ENCODE measurements around the gene BOLA1. TPM values are rescaled to one million over a fixed set of nuclear protein-coding genes. Genes with fewer than 3 reads are reported as not detected.
A peak's percentile ranks its signal among the peaks of the same experiment; 100 is the strongest.

The BOLA1 gene
- total and polyA plus RNA-seq, 2 donors = 33.3 to 44.7 TPM

DNA sequence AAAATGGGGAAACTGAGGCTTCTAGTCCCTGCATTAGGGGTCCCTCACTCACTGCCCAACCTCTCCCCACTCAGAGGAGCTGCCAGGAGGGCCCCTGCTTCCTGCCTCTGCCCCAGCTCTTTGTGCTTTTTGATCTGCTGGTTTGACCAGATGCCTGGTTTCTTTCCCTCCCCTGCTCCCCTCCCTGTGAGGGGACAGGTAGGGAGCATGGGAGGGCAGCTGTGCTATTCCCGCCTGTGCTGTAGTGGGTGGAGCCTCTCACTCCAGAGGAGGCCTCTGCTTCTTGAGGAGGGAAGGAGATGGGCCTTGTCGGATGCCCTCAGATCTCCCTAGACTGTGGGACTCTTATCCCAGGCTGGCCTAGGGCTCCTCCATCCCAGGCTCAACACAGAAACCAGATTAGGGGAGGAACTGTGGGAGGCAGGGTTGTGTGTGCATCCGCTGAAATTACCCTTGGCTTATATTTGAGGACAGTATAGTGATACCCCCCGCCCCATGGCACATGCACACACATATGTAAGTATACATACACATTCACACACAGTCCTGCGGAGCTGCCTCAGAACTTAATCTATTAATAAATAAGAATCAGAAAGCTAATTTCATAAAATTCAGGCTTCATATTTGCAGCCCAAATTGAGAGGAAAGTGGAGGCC, 4.6 kb downstream of the BOLA1 start:
- H3K4me3 ChIP-seq (ENCODE audit: low read length in 2 of 2) = no peak overlapping the region
- H3K27me3 ChIP-seq (ENCODE audit: control insufficient read depth in 2 of 2, insufficient read depth in 1 of 2, low read length in 1 of 2) = no peaks in the 10 kb centered on the region
- peaks cover 13 to 14% of the 10 kb centered on the region in 2 donors for H3K36me3 ChIP-seq (ENCODE audit: control insufficient read depth in 2 of 2, insufficient read depth in 2 of 2, low read length in 1 of 2)
- H3K27ac ChIP-seq (ENCODE audit: low read depth in 1 of 2, low read length in 1 of 2) = no peak overlapping the region
- peaks cover 9 to 13% of the 10 kb centered on the region in 2 donors for H3K4me1 ChIP-seq (ENCODE audit: control insufficient read depth in 2 of 2, insufficient read depth in 2 of 2, low read length in 2 of 2)
- 97% methylated on average over 5 of the region's 5 CpGs for WGBS
- no peak for DNase-seq (ENCODE audit: low read depth in 6 of 9, low spot score in 9 of 9)
- no peaks in the 10 kb centered on the region for H3K9me3 ChIP-seq (ENCODE audit: control insufficient read depth in 2 of 2, insufficient read depth in 1 of 2, low read length in 1 of 2)

DNA sequence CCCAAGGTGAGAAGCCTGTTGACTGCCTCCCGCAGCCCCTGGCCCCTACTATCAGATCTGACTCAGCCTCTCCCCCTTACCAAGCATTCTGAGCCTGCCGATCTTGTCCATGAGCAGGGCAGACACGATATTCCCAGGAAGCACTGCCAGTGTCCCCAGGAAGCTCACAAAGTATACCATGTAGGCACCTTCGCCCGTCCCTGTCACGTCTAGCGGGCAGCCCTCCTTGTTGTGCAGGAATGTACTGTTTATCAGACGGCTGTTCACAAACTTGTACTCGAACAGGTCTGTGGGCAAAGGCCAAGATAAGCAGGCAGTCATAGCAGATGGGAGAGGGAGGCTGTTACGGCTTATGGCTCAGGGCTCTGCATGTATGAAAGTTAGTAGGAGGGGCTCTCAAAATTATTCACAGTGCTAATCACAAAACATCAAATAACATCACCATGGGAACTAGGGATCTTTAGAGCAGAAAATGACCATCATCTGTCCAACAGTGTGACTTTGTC, 7.3 kb downstream of the BOLA1 start:
- DNase-seq (ENCODE audit: low read depth in 6 of 9, low spot score in 9 of 9) = no peak
- WGBS = 98% methylated on average over 10 of the region's 10 CpGs
- Histone ChIP-seq H3K9me3 (ENCODE audit: control insufficient read depth in 2 of 2, insufficient read depth in 1 of 2, low read length in 1 of 2) (no peaks in the 10 kb centered on the region), H3K4me3 (ENCODE audit: low read length in 2 of 2) (no peak overlapping the region), H3K27ac (ENCODE audit: low read depth in 1 of 2, low read length in 1 of 2) (no peak overlapping the region), H3K27me3 (ENCODE audit: control insufficient read depth in 2 of 2, insufficient read depth in 1 of 2, low read length in 1 of 2) (no peaks in the 10 kb centered on the region), H3K36me3 (ENCODE audit: control insufficient read depth in 2 of 2, insufficient read depth in 2 of 2, low read length in 1 of 2) (peaks cover 15 to 17% of the 10 kb centered on the region in 2 donors), H3K4me1 (ENCODE audit: control insufficient read depth in 2 of 2, insufficient read depth in 2 of 2, low read length in 2 of 2) (no peaks in the 10 kb centered on the region)

- 93% methylated on average over 1 of the region's 1 CpG for WGBS
- H3K27ac ChIP-seq (ENCODE audit: low read depth in 1 of 2, low read length in 1 of 2) = peak overlapping the region in 1 of 2 donors; percentile 7
- H3K9me3 ChIP-seq (ENCODE audit: control insufficient read depth in 2 of 2, insufficient read depth in 1 of 2, low read length in 1 of 2) = no peaks in the 10 kb centered on the region
- H3K4me3 ChIP-seq (ENCODE audit: low read length in 2 of 2) = no peak overlapping the region
- peaks cover 0 to 17% of the 10 kb centered on the region in 2 donors for H3K27me3 ChIP-seq (ENCODE audit: control insufficient read depth in 2 of 2, insufficient read depth in 1 of 2, low read length in 1 of 2)
- H3K36me3 ChIP-seq (ENCODE audit: control insufficient read depth in 2 of 2, insufficient read depth in 2 of 2, low read length in 1 of 2) = peaks cover 2 to 9% of the 10 kb centered on the region in 2 donors
- H3K4me1 ChIP-seq (ENCODE audit: control insufficient read depth in 2 of 2, insufficient read depth in 2 of 2, low read length in 2 of 2) = peaks cover 15 to 28% of the 10 kb centered on the region in 2 donors
- DNase-seq (ENCODE audit: low read depth in 6 of 9, low spot score in 9 of 9) = no peak
Observed at GRCh38 chr1:149914545-149914944, 15.2 kb downstream of the BOLA1 start.

DNA sequence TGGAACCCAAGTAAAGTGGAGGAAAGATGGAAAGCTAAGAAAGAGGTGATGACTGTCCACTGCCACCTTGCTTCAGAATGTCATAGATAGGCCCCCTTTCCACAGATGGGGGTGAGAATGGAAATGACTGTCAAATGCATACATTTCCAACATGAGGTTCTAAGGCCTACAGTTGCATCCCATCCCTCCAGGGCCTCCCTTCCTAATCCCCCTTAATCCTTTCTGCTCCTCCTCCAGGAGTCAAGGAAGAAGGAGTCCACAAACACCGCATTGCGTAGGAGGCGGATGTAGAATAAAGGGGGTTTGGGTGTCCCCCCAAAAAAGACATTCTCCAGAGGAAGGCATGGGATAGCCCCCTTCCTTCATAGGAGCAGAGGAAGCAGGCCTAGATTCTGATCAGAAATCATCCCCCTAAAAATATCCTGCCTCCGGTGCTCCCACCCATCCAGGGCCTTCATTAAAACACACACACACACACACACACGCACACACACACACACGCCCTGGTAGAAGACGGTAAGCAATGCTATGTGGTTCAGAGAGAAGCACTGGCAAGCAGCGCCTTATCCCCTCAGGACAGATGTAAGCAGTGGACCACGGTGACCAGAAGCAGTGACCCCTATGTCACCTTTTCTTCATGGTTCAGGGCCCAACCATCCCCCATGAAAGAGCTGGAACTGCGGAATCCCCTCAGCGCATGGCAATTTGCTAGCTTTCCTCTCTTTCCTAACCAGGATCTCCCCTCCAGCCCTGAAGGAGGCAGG, 16.2 kb downstream of the BOLA1 start:
- H3K27me3 ChIP-seq (ENCODE audit: control insufficient read depth in 2 of 2, insufficient read depth in 1 of 2, low read length in 1 of 2) = peaks cover 0 to 17% of the 10 kb centered on the region in 2 donors
- peaks cover 2 to 6% of the 10 kb centered on the region in 2 donors for H3K36me3 ChIP-seq (ENCODE audit: control insufficient read depth in 2 of 2, insufficient read depth in 2 of 2, low read length in 1 of 2)
- no peak overlapping the region for H3K27ac ChIP-seq (ENCODE audit: low read depth in 1 of 2, low read length in 1 of 2)
- peaks cover 15 to 28% of the 10 kb centered on the region in 2 donors for H3K4me1 ChIP-seq (ENCODE audit: control insufficient read depth in 2 of 2, insufficient read depth in 2 of 2, low read length in 2 of 2)
- no peak for DNase-seq (ENCODE audit: low read depth in 6 of 9, low spot score in 9 of 9)
- WGBS = 83% methylated on average over 11 of the region's 11 CpGs
- no peaks in the 10 kb centered on the region for H3K9me3 ChIP-seq (ENCODE audit: control insufficient read depth in 2 of 2, insufficient read depth in 1 of 2, low read length in 1 of 2)
- no peak overlapping the region for H3K4me3 ChIP-seq (ENCODE audit: low read length in 2 of 2)

- peak in 1 of 9 donors; percentile 38 for DNase-seq (ENCODE audit: low read depth in 6 of 9, low spot score in 9 of 9)
- 6% methylated on average over 9 of the region's 9 CpGs for WGBS
- Histone ChIP-seq H3K27ac (ENCODE audit: low read depth in 1 of 2, low read length in 1 of 2) (no peak overlapping the region), H3K9me3 (ENCODE audit: control insufficient read depth in 2 of 2, insufficient read depth in 1 of 2, low read length in 1 of 2) (no peaks in the 10 kb centered on the region), H3K27me3 (ENCODE audit: control insufficient read depth in 2 of 2, insufficient read depth in 1 of 2, low read length in 1 of 2) (peaks cover 0 to 17% of the 10 kb centered on the region in 2 donors), H3K36me3 (ENCODE audit: control insufficient read depth in 2 of 2, insufficient read depth in 2 of 2, low read length in 1 of 2) (peaks cover 2 to 6% of the 10 kb centered on the region in 2 donors), H3K4me1 (ENCODE audit: control insufficient read depth in 2 of 2, insufficient read depth in 2 of 2, low read length in 2 of 2) (peaks cover 15 to 28% of the 10 kb centered on the region in 2 donors), H3K4me3 (ENCODE audit: low read length in 2 of 2) (peak overlapping the region; percentile 49 to 57)
Observed at GRCh38 chr1:149916193-149916897, 17.0 kb downstream of the BOLA1 start.

DNA sequence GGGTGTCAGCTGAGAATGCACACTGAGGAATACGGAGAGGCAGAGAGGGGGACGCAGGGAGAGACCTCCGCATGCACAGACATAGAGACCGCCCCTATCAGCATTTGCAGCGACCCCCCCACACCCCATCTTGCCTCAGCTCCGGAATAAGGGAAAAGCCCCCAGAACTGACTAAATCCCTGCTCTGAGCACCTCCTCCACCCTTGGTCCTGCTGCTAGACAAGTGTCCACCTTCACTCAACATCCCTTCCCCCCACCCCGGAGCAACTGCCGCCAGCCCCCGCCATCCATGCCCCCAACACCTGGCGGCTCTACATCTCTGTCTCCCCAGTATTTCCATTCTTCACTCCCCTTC, 17.5 kb downstream of the BOLA1 start:
- H3K9me3 ChIP-seq (ENCODE audit: control insufficient read depth in 2 of 2, insufficient read depth in 1 of 2, low read length in 1 of 2) = no peaks in the 10 kb centered on the region
- H3K4me1 ChIP-seq (ENCODE audit: control insufficient read depth in 2 of 2, insufficient read depth in 2 of 2, low read length in 2 of 2) = peaks cover 15 to 28% of the 10 kb centered on the region in 2 donors
- peaks cover 3 to 6% of the 10 kb centered on the region in 2 donors for H3K36me3 ChIP-seq (ENCODE audit: control insufficient read depth in 2 of 2, insufficient read depth in 2 of 2, low read length in 1 of 2)
- WGBS = 3% methylated on average over 10 of the region's 10 CpGs
- H3K27me3 ChIP-seq (ENCODE audit: control insufficient read depth in 2 of 2, insufficient read depth in 1 of 2, low read length in 1 of 2) = peaks cover 0 to 17% of the 10 kb centered on the region in 2 donors
- H3K27ac ChIP-seq (ENCODE audit: low read depth in 1 of 2, low read length in 1 of 2) = no peak overlapping the region
- DNase-seq (ENCODE audit: low read depth in 6 of 9, low spot score in 9 of 9) = no peak
- H3K4me3 ChIP-seq (ENCODE audit: low read length in 2 of 2) = peak overlapping the region; percentile 49 to 57

DNA sequence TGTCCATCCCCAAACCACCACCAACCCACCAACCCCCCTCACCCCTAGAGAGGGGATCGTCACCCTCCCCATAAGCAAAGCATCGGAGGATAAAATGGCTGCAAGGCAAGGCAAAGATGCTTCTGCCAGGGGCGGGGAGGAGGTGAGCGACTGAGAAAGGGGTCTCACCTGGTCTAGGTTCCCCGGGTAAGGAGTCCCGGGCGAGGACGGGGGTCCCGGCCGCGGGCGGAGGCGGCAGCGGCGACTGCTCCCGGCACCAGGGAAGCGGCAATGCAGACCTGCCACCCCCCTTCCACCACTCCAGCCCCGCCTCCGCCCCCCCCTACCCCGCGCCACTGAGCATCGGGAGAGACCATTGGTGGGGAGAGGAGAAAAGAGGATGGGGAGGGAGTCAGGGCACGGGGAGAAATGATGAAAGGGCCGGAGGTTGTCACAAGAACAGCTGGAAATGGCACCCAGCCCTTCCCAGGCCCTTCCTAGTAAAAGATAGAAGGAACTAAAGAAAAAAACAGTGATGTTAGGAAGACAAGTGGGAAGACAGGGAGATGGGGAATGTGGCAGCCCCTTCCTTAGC, 18.3 kb downstream of the BOLA1 start, which contains the start of gene SV2A:
SV2A (minus strand) TSS at position 274 of the 574 bp plus-strand sequence. CDS start 4,004 bp downstream, outside the sequence.
- Histone ChIP-seq H3K4me1 (ENCODE audit: control insufficient read depth in 2 of 2, insufficient read depth in 2 of 2, low read length in 2 of 2) (peaks cover 15 to 28% of the 10 kb centered on the region in 2 donors), H3K4me3 (ENCODE audit: low read length in 2 of 2) (peak within 1 kb of the TSS; percentile 49 to 57), H3K27ac (ENCODE audit: low read depth in 1 of 2, low read length in 1 of 2) (no peak within 1 kb of the TSS), H3K9me3 (ENCODE audit: control insufficient read depth in 2 of 2, insufficient read depth in 1 of 2, low read length in 1 of 2) (no peaks in the 10 kb centered on the region), H3K36me3 (ENCODE audit: control insufficient read depth in 2 of 2, insufficient read depth in 2 of 2, low read length in 1 of 2) (peaks cover 6 to 7% of the 10 kb centered on the region in 2 donors), H3K27me3 (ENCODE audit: control insufficient read depth in 2 of 2, insufficient read depth in 1 of 2, low read length in 1 of 2) (peaks cover 0 to 17% of the 10 kb centered on the region in 2 donors)
- WGBS = 1% methylated on average over 24 of the region's 24 CpGs
- peak in 2 of 9 donors; percentile 35 to 56 for DNase-seq (ENCODE audit: low read depth in 6 of 9, low spot score in 9 of 9)

GRCh38 chr1:149923626-149924025, 24.3 kb downstream of the BOLA1 start:
- no peak for DNase-seq (ENCODE audit: low read depth in 6 of 9, low spot score in 9 of 9)
- WGBS = 97% methylated on average over 10 of the region's 10 CpGs

More at GRCh38 chr1:149923626-149924025, 24.3 kb downstream of the BOLA1 start:
- H3K27ac ChIP-seq (ENCODE audit: low read depth in 1 of 2, low read length in 1 of 2) = no peak overlapping the region
- H3K4me3 ChIP-seq (ENCODE audit: low read length in 2 of 2) = no peak overlapping the region
- peaks cover 37 to 48% of the 10 kb centered on the region in 2 donors for H3K36me3 ChIP-seq (ENCODE audit: control insufficient read depth in 2 of 2, insufficient read depth in 2 of 2, low read length in 1 of 2)
- no peaks in the 10 kb centered on the region for H3K27me3 ChIP-seq (ENCODE audit: control insufficient read depth in 2 of 2, insufficient read depth in 1 of 2, low read length in 1 of 2)
- peaks cover 12 to 20% of the 10 kb centered on the region in 2 donors for H3K4me1 ChIP-seq (ENCODE audit: control insufficient read depth in 2 of 2, insufficient read depth in 2 of 2, low read length in 2 of 2)
- H3K9me3 ChIP-seq (ENCODE audit: control insufficient read depth in 2 of 2, insufficient read depth in 1 of 2, low read length in 1 of 2) = no peaks in the 10 kb centered on the region

All from thymus (tissue), 11 donors.